ENCODE data around the gene NBDY. TPM values are rescaled to one million over a fixed set of nuclear protein-coding genes. Genes with fewer than 3 reads are reported as not detected.

The NBDY gene
- total RNA-seq, 4 donors from 2014 or later = 6.1 to 21.6 (median 17.3) TPM

- Histone ChIP-seq H3K27me3 (no peaks in the 10 kb centered on the region), H3K9me3 (no peaks in the 10 kb centered on the region), H3K27ac (peak overlapping the region in 1 of 4 donors; percentile 15), H3K4me3 (no peak overlapping the region), H3K36me3 (no peaks in the 10 kb centered on the region), H3K4me1 (peaks cover 0 to 31% (median 0%) of the 10 kb centered on the region in 4 donors)
- TF ChIP-seq POLR2A (IDR thresholded peaks at IDR 0.05) (no peak), CTCF (IDR thresholded peaks at IDR 0.05) (no peak), EP300 (IDR thresholded peaks at IDR 0.05) (no peak)
- DNase-seq (ENCODE audit: low spot score in 2 of 2) = no peak
- WGBS, 2 donors = 50 to 78% methylated on average over 2 to 7 of the region's 7 CpGs
Measured at GRCh38 chrX:56789518-56790070, 60.6 kb downstream of the NBDY start.

DNA sequence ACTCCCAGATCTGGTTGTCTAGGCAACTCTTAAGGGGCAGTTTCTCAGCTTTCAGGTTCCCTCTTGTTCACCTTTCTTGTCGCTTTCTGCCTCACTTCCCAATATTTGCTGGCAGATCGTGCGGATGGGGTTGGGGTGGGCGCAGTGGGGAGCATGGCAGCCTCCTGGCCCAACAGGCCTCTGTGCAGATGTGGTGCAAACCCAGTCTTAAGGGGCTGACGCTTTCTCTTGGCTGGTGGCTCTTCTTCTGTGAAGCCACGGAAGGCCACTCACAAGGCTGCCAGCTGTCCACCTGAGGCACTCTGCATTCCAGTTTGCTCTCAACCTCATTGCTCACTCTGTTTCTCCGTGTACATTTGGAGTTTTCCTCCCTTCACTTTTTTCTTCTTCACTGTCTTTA lies 61.7 kb downstream of the NBDY start:
- Histone ChIP-seq H3K4me1 (peaks cover 0 to 43% (median 0%) of the 10 kb centered on the region in 4 donors), H3K27ac (no peak overlapping the region), H3K4me3 (no peak overlapping the region), H3K9me3 (no peaks in the 10 kb centered on the region), H3K36me3 (no peaks in the 10 kb centered on the region), H3K27me3 (no peaks in the 10 kb centered on the region)
- TF ChIP-seq EP300 (IDR thresholded peaks at IDR 0.05) (no peak), CTCF (IDR thresholded peaks at IDR 0.05) (no peak), POLR2A (IDR thresholded peaks at IDR 0.05) (no peak)
- no peak for DNase-seq (ENCODE audit: low spot score in 2 of 2)
- 92 to 93% methylated on average over 6 to 7 of the region's 7 CpGs for WGBS, 2 donors

DNA sequence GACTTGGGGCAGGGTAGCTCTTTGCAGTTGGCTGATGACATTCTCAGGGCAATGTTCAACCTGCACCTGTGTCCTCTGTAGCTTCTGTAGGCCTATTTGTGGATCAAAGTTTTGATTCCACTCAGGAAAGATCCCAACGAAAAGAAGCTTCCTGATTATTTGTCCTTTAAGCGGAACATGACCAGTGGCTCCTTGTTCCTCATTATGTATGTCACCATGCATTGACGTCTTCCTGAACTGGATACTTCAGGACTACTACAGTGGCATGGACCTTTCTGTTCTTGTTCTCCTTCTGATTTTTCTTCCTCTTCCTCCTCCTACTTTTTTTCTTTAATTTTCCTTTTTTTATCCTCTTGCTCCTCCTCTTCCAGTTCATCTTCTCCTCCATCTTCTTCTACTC lies 62.4 kb downstream of the NBDY start:
- no peak overlapping the region for H3K4me3 ChIP-seq
- 78 to 94% methylated on average over 3 of the region's 3 CpGs for WGBS, 2 donors
- H3K27ac ChIP-seq = no peak overlapping the region
- TF ChIP-seq POLR2A (IDR thresholded peaks at IDR 0.05) (no peak), EP300 (IDR thresholded peaks at IDR 0.05) (no peak), CTCF (IDR thresholded peaks at IDR 0.05) (no peak)
- no peaks in the 10 kb centered on the region for H3K36me3 ChIP-seq
- H3K9me3 ChIP-seq = no peaks in the 10 kb centered on the region
- H3K4me1 ChIP-seq = peaks cover 0 to 44% (median 2%) of the 10 kb centered on the region in 4 donors
- no peaks in the 10 kb centered on the region for H3K27me3 ChIP-seq
- no peak for DNase-seq (ENCODE audit: low spot score in 2 of 2)

DNA sequence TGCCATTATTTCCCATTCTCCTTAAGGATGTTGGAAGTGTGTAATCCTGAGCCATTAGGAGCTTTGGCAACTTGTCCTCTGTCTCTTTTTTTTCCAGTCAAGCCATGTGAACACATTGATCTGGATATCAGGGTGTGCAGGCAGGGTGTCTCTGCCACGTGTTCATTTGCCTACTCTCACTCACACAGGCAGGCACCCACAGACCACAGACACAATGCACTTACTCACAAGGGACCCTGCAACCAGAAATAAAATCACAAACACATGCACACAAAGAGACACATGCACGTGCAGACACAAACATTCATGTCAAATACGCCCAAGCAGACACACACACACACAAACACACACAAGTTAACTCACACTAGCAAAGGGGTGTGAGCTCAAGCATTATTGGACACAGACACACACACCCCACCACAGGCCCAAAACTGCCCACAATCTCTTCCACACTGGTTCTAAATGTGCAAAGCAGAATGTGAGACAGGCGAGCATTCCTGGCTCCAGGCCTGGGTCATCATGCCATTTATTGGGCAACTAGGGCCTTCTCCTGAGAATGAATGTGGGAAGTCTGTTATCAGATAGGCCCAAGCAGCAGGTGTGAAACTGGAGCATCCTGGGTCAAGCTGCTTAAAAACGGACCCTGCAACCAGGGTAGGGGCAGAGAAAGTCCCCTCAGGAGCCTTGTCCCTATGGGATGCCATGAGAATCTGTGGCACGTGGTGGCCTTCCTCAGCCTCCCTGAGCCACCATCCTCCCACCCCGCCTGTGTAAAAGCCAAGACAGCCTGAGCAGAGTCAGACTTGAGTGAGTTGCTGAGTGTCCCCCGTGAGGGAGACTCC lies 63.4 kb downstream of the NBDY start:
- WGBS, 2 donors = 73 to 81% methylated on average over 7 to 8 of the region's 8 CpGs
- no peak for DNase-seq (ENCODE audit: low spot score in 2 of 2)
- H3K36me3 ChIP-seq = no peaks in the 10 kb centered on the region
- no peak for TF ChIP-seq POLR2A (IDR thresholded peaks at IDR 0.05)
- TF ChIP-seq CTCF (IDR thresholded peaks at IDR 0.05) = no peak
- TF ChIP-seq EP300 (IDR thresholded peaks at IDR 0.05) = no peak
- peaks cover 0 to 46% (median 3%) of the 10 kb centered on the region in 4 donors for H3K4me1 ChIP-seq
- no peaks in the 10 kb centered on the region for H3K27me3 ChIP-seq
- no peaks in the 10 kb centered on the region for H3K9me3 ChIP-seq
- no peak overlapping the region for H3K4me3 ChIP-seq
- peak overlapping the region in 2 of 4 donors; percentile 41 to 50 for H3K27ac ChIP-seq

GRCh38 chrX:56793112-56793430 lies 64.0 kb downstream of the NBDY start:
- Histone ChIP-seq H3K9me3 (no peaks in the 10 kb centered on the region), H3K4me3 (no peak overlapping the region), H3K36me3 (no peaks in the 10 kb centered on the region), H3K27me3 (no peaks in the 10 kb centered on the region), H3K27ac (peak overlapping the region in 2 of 4 donors; percentile 41 to 50), H3K4me1 (peaks cover 0 to 51% (median 6%) of the 10 kb centered on the region in 4 donors)
- no peak for DNase-seq (ENCODE audit: low spot score in 2 of 2)
- 100% methylated on average over 1 of the region's 1 CpG; no CpG with 5 or more reads in 1 of the 2 donors for WGBS, 2 donors
- no peak for TF ChIP-seq CTCF (IDR thresholded peaks at IDR 0.05)
- TF ChIP-seq POLR2A (IDR thresholded peaks at IDR 0.05) = no peak
- TF ChIP-seq EP300 (IDR thresholded peaks at IDR 0.05) = no peak
